Mesenteric fat pad (tissue), 1 donor: Measurements from ENCODE around the gene NAA25. TPM values are rescaled to one million over a fixed set of nuclear protein-coding genes. Genes with fewer than 3 reads are reported as not detected.
A peak's percentile ranks its signal among the peaks of the same experiment; 100 is the strongest.

Source experiments
- DNase-seq: peaks from one replicate; pipeline ENCODE4 v3.0.0-alpha.2; 2020; ENCODE audit warnings: low spot score
- total RNA-seq: library from RNA; stranded (reverse); fragmentation: NEBNext Ultra II Directional; extraction: Animal tissue kit (Norgen Biotek cat#: 25700); gene quantifications from one replicate; pipeline ENCODE4 v1.2.1, GENCODE V29; 2021
- donor health status: DM: yes; HTN: yes; CAD: no.

The NAA25 gene
- total RNA-seq, 1 donor from 2014 or later, result 31.6 TPM

GRCh38 chr12:112117685-112118084 lies 9.1 kb upstream of the NAA25 start:
- no peak for DNase-seq

DNA sequence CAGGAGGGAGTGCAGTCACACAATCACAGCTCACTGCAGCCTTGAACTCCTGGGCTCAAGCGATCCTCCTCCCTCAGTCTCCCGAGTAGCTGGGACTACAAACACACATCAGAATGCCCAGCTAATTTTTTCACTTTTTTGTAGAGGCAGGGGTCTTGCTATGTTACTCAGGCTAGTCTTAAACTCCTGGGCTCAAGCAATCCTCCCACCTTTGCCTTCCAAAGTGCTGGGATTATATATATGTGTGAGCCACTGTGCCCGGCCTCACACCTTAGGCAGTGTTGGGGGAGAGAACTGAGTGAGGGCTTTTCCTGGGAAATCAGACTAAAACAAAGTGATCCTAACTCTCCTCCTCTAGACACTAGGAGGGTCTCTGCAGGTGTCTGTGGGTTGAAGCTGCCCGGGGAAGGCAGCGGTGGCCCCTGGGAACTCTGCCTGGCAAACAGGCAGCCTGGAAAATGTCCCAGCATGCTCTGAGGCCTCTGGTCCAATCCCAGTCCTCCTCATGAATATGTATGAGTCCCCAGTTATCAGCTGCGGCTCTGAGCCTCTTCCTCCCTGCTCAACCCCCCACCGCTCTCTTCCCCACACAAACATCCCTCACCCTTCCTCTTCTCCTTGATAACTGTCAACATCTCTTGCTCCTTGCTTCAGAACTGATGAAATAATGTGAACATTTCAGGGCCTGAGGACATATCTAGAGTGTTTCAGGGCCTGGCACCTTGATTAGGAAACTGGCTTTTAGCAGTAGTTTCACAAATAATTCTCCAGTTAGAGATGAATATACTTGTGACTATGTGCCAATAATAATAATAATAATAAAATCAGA lies 7.9 kb upstream of the NAA25 start:
- DNase-seq, result peak; percentile 88

- peak; percentile 24 for DNase-seq
Measured at GRCh38 chr12:112115259-112116045, 6.9 kb upstream of the NAA25 start.

- DNase-seq, result peak; percentile 22
Measured at GRCh38 chr12:112112409-112113133, 4.0 kb upstream of the NAA25 start.

DNA sequence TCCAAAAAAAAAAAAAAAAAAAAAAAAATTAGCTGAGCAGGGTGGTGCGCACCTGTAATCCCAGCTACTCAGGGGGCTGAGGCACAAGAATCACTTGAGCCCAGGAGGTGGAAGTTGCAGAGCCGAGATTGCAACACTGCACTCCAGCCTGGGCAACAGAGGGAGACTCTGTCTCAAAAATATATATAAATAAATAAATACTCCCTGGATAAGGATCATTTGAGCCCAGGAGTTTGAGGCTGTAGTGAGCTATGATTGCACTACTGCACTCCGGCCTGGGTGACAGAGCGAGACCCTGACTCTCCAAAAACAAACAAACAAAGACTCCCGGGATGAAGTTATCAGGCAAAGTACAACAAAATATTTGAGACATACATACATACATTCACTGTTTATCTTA lies 3.3 kb upstream of the NAA25 start:
- DNase-seq, result peak; percentile 30

DNA sequence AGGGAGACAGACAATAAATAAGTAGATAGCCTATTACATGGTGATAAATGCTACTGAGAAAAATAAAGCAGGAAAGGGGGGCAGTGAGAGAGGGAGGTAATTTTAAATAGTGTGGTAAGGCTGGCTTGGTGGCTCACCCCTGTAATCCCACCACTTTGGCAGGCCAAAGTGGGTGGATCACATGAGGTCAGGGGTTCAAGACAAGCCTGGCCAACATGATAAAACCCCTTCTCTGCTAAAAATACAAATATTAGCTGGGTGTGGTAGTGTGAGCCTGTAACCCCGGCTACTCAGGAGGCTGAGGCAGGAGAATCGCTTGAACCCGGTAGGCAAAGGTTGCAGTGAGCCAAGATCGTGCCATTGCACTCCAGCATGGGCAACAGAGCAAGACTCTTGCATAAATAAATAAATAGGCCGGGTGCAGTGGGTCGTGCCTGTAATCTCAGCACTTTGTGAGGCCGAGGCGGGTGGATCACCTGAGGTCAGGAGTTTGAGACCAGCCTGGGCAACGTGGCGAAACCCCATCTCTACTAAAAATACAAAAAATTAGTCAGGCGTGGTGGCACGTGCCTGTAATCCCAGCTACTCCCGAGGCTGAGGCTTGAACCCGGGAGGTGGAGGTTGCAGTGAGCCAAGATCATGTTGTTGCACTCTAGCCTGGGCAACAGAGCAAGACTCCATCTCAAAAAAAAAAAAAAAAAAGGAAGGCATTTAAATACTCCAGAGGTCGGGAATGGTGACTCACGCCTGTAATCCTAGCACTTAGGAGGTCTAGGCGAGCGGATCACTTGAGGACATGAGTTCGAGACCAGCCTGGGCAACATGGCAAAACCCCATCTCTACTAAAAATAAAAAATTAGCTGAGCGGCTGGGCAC lies 2.4 kb upstream of the NAA25 start:
- DNase-seq, result peak; percentile 33

DNA sequence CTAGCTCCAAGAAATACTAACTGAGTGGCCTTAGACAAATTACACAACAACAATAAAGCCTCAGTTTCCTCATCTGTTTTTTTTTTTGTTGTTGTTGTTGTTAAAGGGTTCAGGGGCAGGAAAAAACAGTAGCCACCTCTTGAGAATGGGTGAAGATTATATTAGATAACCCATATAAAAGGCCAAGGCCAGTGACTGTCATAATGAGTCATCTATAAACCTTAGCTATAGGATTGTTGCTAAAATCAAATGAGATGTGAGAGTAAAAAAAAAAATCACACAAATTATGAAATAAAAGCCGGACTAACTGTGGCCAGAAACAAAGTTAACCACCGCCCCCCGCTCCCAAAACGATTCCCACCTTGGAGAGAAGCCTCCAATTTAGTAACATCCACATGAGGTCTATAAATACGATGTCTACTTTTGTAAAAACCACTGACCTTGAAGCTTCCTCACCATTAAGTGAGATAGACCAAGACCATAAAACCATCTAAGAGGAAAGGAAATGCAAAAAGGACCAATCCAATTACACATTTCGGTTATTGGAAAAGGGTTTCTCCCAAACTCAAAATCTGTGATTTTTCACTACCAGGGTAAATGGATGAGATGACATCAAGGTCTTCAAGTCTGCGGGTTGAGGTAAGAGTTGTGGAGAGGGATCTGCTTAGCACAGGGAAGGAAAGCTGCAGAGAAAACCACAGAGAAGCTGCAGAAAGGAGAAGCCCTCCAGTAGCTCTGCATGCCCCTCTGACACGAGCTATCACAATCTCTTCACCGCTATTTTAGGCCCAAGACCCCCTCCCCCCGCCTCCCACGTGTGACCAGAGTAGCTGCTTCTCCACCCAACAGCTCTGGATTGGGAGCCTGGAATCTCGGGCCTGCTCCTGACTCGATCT lies 1.0 kb downstream of the NAA25 start:
- peak; percentile 83 for DNase-seq

DNA sequence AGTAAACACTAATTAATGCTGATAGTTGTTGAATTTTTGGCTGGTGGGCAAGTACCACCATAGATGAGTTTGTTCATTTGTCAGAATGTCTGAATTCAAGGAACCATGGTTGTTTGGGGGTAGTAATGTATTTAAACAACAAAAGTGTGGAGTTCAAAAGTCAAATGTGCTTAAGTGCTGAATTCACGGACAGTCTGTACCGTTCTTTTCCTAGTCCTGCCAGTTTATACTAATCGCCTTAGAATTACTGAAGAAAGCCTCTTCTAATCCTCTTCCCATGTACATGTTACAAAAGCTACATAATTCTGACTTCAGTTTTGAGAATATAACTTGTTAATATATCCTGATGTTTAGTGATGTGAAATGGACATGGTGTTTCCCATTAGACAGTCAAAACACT lies 2.7 kb downstream of the NAA25 start:
- no peak for DNase-seq

- DNase-seq, result peak; percentile 22
Measured at GRCh38 chr12:112103758-112104503, 4.7 kb downstream of the NAA25 start.

DNA sequence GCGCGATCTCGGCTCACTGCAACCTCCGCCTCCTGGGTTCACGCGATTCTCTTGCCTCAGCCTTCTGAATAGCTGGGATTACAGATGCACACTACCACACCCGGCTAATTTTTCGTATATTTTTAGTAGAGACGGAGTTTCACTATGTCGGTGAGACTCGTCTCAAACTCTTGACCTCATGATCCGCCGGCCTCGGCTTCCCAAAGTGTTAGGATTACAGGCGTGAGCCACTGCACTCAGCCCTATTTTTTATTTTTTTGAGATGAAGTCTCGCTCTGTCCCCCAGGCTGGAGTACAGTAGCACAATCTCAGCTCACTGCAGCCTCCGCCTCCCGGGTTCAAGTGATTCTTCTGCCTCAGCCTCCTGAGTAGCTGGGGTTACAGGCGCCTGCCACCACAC lies 5.8 kb downstream of the NAA25 start:
- peak; percentile 69 for DNase-seq

- DNase-seq, result no peak
Measured at GRCh38 chr12:112102127-112102526, 6.5 kb downstream of the NAA25 start.

- peak; percentile 11 for DNase-seq
Measured at GRCh38 chr12:112100500-112100899, 8.1 kb downstream of the NAA25 start.

- peak; percentile 47 for DNase-seq
Measured at GRCh38 chr12:112097641-112098040, 10.9 kb downstream of the NAA25 start.

DNA sequence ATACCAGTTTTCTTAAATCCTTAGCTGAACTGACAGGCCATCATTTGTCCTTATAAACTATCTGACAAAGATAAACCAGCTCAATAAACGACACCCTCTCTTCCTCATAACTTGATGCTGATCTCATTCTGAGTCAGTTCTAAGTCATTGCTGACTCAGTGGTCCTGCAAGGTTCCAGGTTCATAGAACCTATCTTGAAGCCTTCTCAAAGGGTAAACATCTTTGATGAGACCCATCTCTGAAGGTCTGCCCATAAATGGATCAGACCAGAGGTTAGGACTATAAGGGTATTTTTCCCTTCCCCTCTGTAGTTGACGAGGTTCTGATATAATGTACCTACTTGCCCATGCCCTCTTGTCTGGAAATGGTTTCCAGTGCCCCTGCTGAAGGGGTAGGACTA lies 11.9 kb downstream of the NAA25 start:
- no peak for DNase-seq

GRCh38 chr12:112096070-112096469 lies 12.5 kb downstream of the NAA25 start:
- DNase-seq, result no peak

- no peak for DNase-seq
Measured at GRCh38 chr12:112091563-112091962, 17.0 kb downstream of the NAA25 start.

DNA sequence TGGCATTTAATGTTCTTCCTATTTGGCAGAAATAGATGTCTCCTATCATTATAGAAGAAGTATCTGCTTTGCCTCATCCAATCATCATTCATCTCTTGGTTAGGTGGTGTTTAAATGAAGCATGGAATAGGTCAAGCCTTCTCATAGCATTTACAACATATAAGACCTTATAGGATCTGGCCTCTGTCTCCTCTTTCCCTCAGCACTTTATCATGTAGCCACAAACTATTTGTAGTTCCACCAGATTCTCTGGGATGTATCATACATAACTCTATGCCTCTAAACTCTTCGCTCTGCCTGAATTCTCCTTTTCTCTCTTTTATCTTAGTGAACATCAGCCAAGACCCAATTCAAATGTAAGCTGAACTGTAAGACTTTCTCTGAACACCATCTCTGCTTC lies 20.7 kb downstream of the NAA25 start:
- DNase-seq, result no peak

- no peak for DNase-seq
Measured at GRCh38 chr12:112087055-112087850, 21.3 kb downstream of the NAA25 start.
